Breast epithelium (tissue), 4 donors: Measurements from ENCODE around the gene MRAS. TPM values are rescaled to one million over a fixed set of nuclear protein-coding genes. Genes with fewer than 3 reads are reported as not detected.
A peak's percentile ranks its signal among the peaks of the same experiment; 100 is the strongest.

Experiments
- DNase-seq, 2 donors: peaks; one replicate each; pipeline ENCODE4 v3.0.0-alpha.2; 2019; ENCODE audit warnings: low spot score in 2 of 2
- H3K27ac ChIP-seq, 2 donors: fragments of 200-600 bp; sonication (generic) in 1 of 2; one replicate each; pipeline ENCODE4 v1.5.1; 2016 to 2019; ENCODE audit warnings: mild to moderate bottlenecking in 1 of 2
- H3K27me3 ChIP-seq, 2 donors: fragments of 200-600 bp; sonication (generic) in 1 of 2; one replicate each; pipeline versions ENCODE4 v1.5.1 to v1.6.0; 2017 to 2019; ENCODE audit warnings: control low read depth in 1 of 2, mild to moderate bottlenecking in 1 of 2
- H3K36me3 ChIP-seq: fragments of 200-600 bp; one replicate; pipeline ENCODE4 v1.5.1; 2019
- H3K4me1 ChIP-seq, 2 donors: fragments of 200-600 bp; sonication (generic); one replicate each; pipeline ENCODE4 v1.5.1; 2016 to 2019; ENCODE audit warnings: control low read depth in 1 of 2
- H3K4me3 ChIP-seq, 3 donors: fragments of 200-600 bp; sonication (generic); 1 replicate in 2 of 3; 2 replicates in 1 of 3; pipeline ENCODE4 v1.5.1; 2016 to 2019; ENCODE audit warnings: mild to moderate bottlenecking in 3 of 3, moderate library complexity in 2 of 3
- H3K9me3 ChIP-seq, 2 donors: fragments of 200-600 bp; sonication (generic) in 1 of 2; one replicate each; pipeline ENCODE4 v1.5.1; 2016 to 2019; ENCODE audit warnings: control low read depth in 1 of 2
- POLR2A ChIP-seq: fragments of 450-650 bp; IDR thresholded peaks from one replicate; pipeline ENCODE4 v1.6.1; 2016; ENCODE audit warnings: antibody characterized with exemption, mild to moderate bottlenecking, moderate library complexity
- POLR2AphosphoS5 ChIP-seq, 3 donors: sonication (generic); formaldehyde crosslinking; IDR thresholded peaks; one replicate each; pipeline ENCODE4 v1.6.1; 2017; ENCODE audit warnings: antibody characterized with exemption in 3 of 3
- intact Hi-C: fragments of 100-400 bp; cut with DNase I; formaldehyde crosslinking; loops from one replicate; pipeline ENCODE4 v1.15.1; 2023; ENCODE audit warnings: low total_unique reads
- total RNA-seq, 3 donors: library from RNA; depleted of rRNA; stranded (reverse); fragments of >200 nt; gene quantifications; one replicate each; pipeline ENCODE4 v1.1.0, GENCODE V29; 2016
- TF ChIP-seq, protein P1 (sequence below), 3 donors: fragments of 450-650 bp; IDR thresholded peaks; one replicate each; pipeline ENCODE4 v1.5.1; 2016 to 2017; ENCODE audit warnings: antibody characterized with exemption in 3 of 3, mild to moderate bottlenecking in 3 of 3, moderate library complexity in 3 of 3

MRAS gene
- total RNA-seq, 3 donors from 2014 or later, result 39.0 to 157 (median 74.8) TPM

DNA sequence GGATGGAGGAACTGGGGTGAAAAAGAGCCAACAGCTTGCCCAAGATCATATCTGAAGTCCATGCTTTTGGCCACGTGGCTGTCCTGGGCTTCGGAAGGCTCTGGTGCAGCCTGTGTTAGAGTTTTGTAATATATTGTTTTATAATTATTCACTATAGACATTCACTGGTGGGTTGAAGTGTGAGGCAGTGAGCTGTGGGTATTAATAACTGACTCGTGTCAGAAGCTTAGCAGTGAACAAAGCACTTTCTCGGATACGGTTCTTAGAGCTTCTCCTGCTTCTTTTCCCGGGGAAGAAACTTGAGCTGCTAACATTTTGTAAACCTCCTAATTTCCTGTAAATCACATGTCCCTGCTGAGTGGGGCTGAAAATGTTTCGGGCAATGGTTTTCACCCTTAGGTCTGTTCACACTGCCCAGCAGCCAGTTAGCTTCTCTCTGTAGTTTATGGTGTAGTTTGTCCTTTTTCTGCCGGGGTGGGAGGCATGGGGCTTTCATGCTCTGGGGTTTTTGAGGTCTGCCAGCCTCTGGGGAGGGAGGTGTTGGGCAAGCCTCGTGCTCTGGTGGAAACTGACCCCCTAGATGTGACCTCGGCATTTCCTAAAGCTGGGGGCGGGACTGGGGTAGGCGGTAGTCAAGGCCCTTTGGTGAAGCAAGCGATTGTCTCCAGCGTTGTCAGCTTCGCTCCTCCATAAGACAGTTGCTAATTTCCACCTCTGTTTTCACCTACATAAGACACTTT, 1.7 kb downstream of the MRAS start:
- Histone ChIP-seq H3K36me3 (no peaks in the 10 kb centered on the region), H3K27me3 (no peaks in the 10 kb centered on the region), H3K27ac (peak overlapping the region; percentile 95 to 96), H3K4me3 (peak overlapping the region; percentile 82 to 88 (median 85)), H3K9me3 (no peaks in the 10 kb centered on the region), H3K4me1 (peaks cover 0 to 8% of the 10 kb centered on the region in 2 donors)
- no peak for DNase-seq
- intact Hi-C loops, result loop anchor here (5.0 kb wide), 1 partner anchor 1027 kb away; no protein-coding TSS in a partner anchor
- TF ChIP-seq POLR2AphosphoS5 (IDR thresholded peaks at IDR 0.05) (no peak), POLR2A (no peak)
- TF ChIP-seq, protein P1, sequence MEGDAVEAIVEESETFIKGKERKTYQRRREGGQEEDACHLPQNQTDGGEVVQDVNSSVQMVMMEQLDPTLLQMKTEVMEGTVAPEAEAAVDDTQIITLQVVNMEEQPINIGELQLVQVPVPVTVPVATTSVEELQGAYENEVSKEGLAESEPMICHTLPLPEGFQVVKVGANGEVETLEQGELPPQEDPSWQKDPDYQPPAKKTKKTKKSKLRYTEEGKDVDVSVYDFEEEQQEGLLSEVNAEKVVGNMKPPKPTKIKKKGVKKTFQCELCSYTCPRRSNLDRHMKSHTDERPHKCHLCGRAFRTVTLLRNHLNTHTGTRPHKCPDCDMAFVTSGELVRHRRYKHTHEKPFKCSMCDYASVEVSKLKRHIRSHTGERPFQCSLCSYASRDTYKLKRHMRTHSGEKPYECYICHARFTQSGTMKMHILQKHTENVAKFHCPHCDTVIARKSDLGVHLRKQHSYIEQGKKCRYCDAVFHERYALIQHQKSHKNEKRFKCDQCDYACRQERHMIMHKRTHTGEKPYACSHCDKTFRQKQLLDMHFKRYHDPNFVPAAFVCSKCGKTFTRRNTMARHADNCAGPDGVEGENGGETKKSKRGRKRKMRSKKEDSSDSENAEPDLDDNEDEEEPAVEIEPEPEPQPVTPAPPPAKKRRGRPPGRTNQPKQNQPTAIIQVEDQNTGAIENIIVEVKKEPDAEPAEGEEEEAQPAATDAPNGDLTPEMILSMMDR (IDR thresholded peaks at IDR 0.05), result no peak

DNA sequence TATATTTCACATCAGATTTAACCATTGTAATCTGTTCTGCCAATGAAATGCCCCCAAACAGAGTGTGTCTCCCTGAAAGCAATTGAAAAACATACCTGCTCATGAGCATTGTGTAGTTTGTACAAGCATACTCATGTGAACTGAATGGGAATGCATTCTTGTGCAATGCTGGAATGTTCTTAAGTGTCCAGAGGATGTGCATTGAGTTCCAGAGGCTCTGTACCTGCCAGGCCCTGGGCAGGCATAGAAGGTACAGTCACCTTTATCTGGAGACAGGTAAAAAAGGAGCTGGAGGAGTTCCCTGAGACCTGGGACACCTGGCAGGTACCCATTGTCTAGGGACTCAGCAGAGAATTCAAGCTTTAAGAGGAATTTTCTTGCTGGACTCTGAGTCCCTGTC, 2.8 kb downstream of the MRAS start:
- H3K4me1 ChIP-seq, result peaks cover 0 to 13% of the 10 kb centered on the region in 2 donors
- no peak for DNase-seq
- intact Hi-C loops, result no loop called here
- H3K27me3 ChIP-seq, result no peaks in the 10 kb centered on the region
- peak overlapping the region; percentile 95 to 96 for H3K27ac ChIP-seq
- H3K36me3 ChIP-seq, result no peaks in the 10 kb centered on the region
- peak overlapping the region in 1 of 3 donors; percentile 88 for H3K4me3 ChIP-seq
- TF ChIP-seq POLR2AphosphoS5 (IDR thresholded peaks at IDR 0.05) (no peak), POLR2A (no peak)
- TF ChIP-seq, protein P1 (IDR thresholded peaks at IDR 0.05), result no peak
- no peaks in the 10 kb centered on the region for H3K9me3 ChIP-seq

DNA sequence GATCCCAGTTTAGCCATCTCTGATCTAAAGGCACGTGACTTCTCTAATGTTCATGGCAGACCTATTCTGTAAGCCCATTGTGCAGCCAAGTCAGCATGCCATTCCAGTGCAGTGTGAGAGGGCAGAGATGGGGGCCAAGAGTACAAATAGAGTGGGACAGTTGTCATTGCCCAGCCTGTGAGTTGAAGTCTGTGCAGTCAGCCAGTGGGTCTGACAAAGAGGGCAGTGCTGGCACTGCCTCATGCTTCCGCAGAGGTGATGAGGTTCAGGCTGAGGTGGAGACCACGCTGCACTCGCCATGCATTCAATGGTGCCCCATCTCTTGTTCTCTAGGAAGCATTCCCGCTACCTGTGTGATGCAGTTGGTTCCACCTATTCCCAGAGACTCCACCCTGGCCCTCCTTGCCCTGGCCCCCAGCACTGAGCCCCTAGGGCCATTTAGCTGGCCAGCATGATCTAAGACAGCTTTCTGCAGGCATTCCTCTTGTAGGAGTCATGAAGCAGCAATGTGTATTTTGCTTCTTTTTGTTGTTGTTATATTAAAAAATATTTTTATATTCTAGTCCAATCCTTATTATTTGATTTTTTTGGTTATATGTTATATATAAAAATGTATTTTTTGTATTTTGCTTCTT, 3.7 kb downstream of the MRAS start:
- TF ChIP-seq POLR2A, result no peak
- TF ChIP-seq, protein P1 (IDR thresholded peaks at IDR 0.05), result no peak
- Histone ChIP-seq H3K27ac (peak overlapping the region in 1 of 2 donors; percentile 96), H3K27me3 (no peaks in the 10 kb centered on the region), H3K36me3 (no peaks in the 10 kb centered on the region), H3K4me1 (peaks cover 0 to 15% of the 10 kb centered on the region in 2 donors), H3K4me3 (no peak overlapping the region), H3K9me3 (no peaks in the 10 kb centered on the region)
- no peak for DNase-seq
- intact Hi-C loops, result no loop called here

DNA sequence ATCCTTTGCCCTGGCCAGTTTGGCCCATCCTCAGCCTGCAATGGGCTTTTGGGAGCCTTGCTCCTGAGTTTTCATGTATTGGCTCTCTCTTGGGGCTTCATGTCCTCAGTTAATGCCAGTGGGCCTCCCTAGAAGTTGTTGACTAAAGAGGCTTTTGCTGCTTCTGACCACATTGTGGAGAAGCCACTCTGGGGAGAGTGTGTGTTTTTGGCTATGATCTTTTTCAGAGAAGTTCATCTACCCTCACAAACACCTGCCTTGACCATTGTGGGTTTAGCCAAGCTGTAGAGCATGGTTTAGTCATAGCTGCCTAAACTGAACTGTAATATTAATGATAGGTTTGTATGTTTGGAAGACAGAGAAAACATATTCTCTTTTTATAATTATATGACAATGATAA, 6.0 kb downstream of the MRAS start:
- Histone ChIP-seq H3K4me3 (no peak overlapping the region), H3K27me3 (no peaks in the 10 kb centered on the region), H3K9me3 (no peaks in the 10 kb centered on the region), H3K27ac (peak overlapping the region in 1 of 2 donors; percentile 55), H3K4me1 (peaks cover 6 to 12% of the 10 kb centered on the region in 2 donors), H3K36me3 (no peaks in the 10 kb centered on the region)
- no peak for DNase-seq
- intact Hi-C loops, result no loop called here
- TF ChIP-seq, protein P1 (IDR thresholded peaks at IDR 0.05), result no peak
- TF ChIP-seq POLR2A (no peak), POLR2AphosphoS5 (IDR thresholded peaks at IDR 0.05) (no peak)

DNA sequence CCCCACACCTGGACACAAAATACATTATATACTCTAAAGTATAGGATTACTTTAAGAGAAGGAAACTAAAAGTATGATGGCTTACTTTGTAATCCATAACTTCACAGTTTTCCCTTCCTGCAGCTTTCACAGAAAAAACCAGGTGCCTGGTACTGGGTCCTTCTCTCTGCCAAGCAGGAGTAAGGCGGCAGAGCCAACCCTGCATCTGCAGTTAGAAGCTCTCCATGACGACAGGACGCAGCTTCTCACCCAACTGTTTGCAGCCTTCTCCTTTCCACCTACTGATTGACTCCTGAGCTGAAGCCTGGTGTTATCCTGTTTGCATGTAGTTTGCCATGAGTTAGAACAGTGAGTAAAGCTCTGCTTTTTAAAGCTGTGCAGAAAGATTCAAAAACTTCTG, 6.7 kb downstream of the MRAS start:
- no peaks in the 10 kb centered on the region for H3K36me3 ChIP-seq
- peak overlapping the region in 1 of 2 donors; percentile 81 for H3K27ac ChIP-seq
- H3K4me3 ChIP-seq, result no peak overlapping the region
- TF ChIP-seq POLR2AphosphoS5 (IDR thresholded peaks at IDR 0.05), result no peak
- TF ChIP-seq POLR2A, result no peak
- TF ChIP-seq, protein P1 (IDR thresholded peaks at IDR 0.05), result no peak
- H3K4me1 ChIP-seq, result peaks cover 6 to 12% of the 10 kb centered on the region in 2 donors
- H3K9me3 ChIP-seq, result no peaks in the 10 kb centered on the region
- DNase-seq, result no peak
- intact Hi-C loops, result no loop called here
- H3K27me3 ChIP-seq, result no peaks in the 10 kb centered on the region
